GM12873 (cell line): Measurements from ENCODE around the gene FOXRED2.

Source experiments
- CTCF ChIP-seq: IDR thresholded peaks from 2 replicates; pipeline ENCODE4 v1.5.1; 2012; ENCODE audit warnings: low read depth, mild to moderate bottlenecking, moderate library complexity, low read length, control low read depth; ENCODE audit not compliant: insufficient read depth; ENCODE audit errors: missing control alignments

Gene FOXRED2

DNA sequence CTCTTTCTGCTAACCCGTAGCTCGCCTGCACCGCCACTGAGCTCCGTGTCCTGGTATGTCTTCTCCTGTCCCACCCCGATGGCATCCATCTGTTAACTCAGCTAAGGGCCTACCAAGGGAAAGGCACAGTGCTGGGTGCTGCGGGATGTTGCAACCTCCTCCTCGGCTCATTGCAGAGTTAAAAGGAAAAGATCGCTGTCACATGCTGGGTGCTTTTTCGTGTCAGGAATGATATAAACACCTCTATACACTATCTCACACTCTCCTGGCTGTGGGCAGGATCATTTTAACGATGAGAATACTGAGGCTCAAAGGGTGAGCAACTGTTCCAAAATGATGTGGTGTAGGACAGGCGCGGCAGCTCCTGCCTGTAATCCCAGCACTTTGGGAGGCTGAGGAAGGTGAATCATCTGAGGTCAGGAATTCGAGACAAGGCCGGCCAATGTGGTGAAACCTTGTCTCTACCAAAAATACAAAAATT lies 35.5 kb downstream of the FOXRED2 start:
- no peak for TF ChIP-seq CTCF

GRCh38 chr22:36470994-36471331 lies 35.9 kb downstream of the FOXRED2 start:
- TF ChIP-seq CTCF = no peak

DNA sequence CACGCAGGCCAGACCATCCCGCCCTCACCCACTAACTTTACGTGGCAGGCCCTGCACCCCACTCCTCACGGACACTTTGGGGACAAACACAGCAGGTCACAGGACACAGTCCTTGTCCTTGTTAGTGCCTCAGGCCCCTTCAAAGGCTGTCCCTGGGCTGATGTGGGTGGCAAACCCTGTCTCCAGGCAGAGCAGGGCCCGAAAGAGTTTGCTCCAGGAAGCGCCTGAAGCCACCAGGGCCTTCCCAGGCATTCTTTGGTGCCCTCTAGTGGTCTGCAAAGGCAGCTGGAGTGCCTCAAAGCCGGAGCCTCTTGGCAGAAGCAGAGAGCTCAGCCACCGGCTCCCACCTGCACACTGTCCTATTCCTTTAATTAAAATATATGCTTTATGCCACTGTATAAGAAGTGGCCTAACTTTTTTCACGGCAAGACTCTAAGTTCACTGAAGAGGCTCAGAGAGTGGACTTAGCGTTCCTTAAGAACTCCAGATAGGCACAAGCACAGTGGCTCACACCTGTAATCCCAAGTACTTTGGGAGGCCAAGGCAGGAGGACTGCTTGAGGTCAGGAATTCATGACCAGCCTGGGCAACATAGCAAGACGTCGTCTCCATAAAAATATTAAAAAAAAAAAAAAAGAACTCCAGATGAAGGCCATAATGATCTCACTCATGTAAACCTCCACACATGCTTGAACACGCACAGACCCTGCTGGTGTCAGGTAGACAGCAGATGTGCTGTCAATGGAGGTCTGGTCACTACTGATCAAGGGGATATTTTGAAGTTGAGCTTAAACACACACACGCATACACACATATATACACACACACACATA lies 36.5 kb downstream of the FOXRED2 start:
- peak; percentile 98 for TF ChIP-seq CTCF

DNA sequence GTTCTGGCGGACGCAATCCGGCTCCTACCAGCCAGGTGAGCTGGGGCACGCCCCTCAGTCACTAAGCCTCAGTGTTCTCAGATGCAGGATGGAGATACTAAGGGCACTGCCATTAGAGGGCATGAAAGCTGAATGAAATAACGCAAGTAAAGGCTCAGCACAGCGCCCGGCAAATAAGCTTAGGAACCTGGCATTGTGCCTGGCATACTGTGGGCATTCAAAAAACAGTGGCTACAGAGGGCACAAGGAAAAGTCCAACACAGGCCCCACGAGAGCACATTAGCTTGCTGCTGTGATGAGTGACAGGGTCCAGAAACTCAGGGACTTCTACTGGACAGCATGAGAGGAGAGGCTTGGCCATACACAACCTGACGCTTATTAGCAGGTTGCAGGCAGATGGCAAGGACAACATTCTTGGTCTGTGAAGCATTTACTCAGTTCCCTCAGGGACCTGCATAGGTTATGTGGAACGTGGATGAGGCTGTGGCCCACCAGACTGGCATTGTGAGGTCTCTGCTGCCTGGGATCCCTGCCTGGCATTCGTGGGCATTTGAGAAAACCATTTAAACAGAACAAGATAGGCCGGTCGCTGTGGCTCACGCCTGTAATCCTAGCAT lies 37.6 kb downstream of the FOXRED2 start:
- no peak for TF ChIP-seq CTCF

DNA sequence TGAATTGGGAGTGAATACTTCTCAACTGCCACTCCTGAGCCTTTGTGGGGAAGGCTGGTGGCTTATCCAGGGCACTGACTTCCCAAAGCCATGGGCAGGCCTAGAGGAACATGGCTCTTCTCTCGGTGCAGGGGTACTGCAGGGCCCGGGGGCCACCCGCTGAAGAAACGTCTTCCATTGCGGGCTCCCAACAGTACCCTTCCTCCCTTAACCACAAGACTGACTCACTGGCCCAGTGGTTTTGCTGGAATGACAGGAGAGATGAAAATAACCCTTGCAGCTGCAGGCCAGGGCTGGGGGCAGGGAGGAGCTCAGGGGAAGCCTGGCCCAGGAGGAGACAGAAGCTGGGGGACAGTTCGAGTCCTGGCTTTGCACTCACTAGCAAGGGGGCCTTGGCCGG lies 38.9 kb downstream of the FOXRED2 start:
- no peak for TF ChIP-seq CTCF

DNA sequence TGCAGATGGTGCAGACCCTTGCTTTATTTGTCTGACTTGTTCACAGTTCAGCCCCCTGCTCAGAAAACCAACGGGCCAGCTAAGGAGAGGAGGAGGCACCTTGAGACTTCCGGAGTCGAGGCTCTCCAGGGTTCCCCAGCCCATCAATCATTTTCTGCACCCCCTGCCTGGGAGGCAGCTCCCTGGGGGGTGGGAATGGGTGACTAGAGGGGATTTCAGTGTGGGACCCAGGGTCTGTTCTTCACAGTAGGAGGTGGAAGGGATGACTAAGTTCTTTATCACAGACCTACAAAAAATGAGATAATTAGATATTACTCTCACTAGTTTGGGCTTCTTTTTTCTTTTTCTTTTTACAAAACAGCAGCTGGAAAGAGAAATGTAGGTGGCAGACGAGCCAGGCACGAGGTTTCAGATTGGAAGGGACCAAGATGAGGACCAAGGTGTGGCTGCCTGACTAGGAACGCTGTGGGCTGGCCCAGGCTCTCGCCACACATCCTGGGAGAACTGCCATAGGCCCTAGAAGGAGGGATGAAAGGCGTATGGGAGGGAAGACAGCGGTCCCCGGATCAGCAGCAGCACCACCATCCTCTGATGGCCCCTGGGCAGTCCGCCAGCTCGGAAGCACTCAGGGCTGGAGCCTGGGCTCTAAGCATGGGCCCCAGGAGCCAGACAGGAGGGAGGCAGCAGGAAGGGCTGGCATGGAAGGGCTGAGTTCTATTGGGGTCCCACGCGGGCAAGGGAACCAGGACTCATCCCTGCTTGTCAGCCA lies 39.6 kb downstream of the FOXRED2 start:
- no peak for TF ChIP-seq CTCF

GRCh38 chr22:36466258-36466657 lies 40.6 kb downstream of the FOXRED2 start:
- TF ChIP-seq CTCF = no peak
